ENCODE measurements around the gene CLDN16.

- no peak for TF ChIP-seq EP300 (IDR thresholded peaks at IDR 0.05; ENCODE audit: borderline replicate concordance)
- TF ChIP-seq USF1 (IDR thresholded peaks at IDR 0.05) = no peak
- TF ChIP-seq TEAD4 (IDR thresholded peaks at IDR 0.05) = no peak
- no peak for TF ChIP-seq EGR1 (IDR thresholded peaks at IDR 0.05)
- TF ChIP-seq MAX (IDR thresholded peaks at IDR 0.05) = no peak
- no peak for TF ChIP-seq REST (IDR thresholded peaks at IDR 0.05; ENCODE audit: low read depth)
- no peak for TF ChIP-seq RAD21 (IDR thresholded peaks at IDR 0.05; ENCODE audit: low read depth)
- no peak for TF ChIP-seq CREB1 (IDR thresholded peaks at IDR 0.05; ENCODE audit: low read depth)
- TF ChIP-seq FOXM1 (IDR thresholded peaks at IDR 0.05; ENCODE audit: borderline replicate concordance, low read depth) = no peak
- no peak for TF ChIP-seq ZBTB7A (IDR thresholded peaks at IDR 0.05; ENCODE audit: low read depth)
- TF ChIP-seq TAF1 (IDR thresholded peaks at IDR 0.05; ENCODE audit: low read depth) = no peak
- TF ChIP-seq CEBPB (IDR thresholded peaks at IDR 0.05) = no peak
- no peak for TF ChIP-seq YY1 (IDR thresholded peaks at IDR 0.05; ENCODE audit: low read depth)
- no peak for TF ChIP-seq NFIC (IDR thresholded peaks at IDR 0.05)
Observed at GRCh38 chr3:190375671-190376070, 12.3 kb upstream of the CLDN16 start.

Data from Ishikawa (cell line).